CD8-positive, alpha-beta memory T cell (primary cell): Measurements from ENCODE around the gene SLC52A1. TPM values are rescaled to one million over a fixed set of nuclear protein-coding genes. Genes with fewer than 3 reads are reported as not detected.

Experiments used
- CTCF ChIA-PET: fragments of 350-600 bp; sonication (Branson Sonifier 250); formaldehyde crosslinking; loops from one replicate; lab custom pipeline; 2021; ENCODE audit warnings: antibody characterized with exemption; lab: Charles Lee
- POLR2A ChIA-PET: fragments of 350-600 bp; sonication (Branson Sonifier 250); formaldehyde crosslinking; loops from one replicate; lab custom pipeline; 2021; ENCODE audit warnings: antibody characterized with exemption; lab: Charles Lee
- DNase-seq, 5 donors: peaks; one replicate each; pipeline versions ENCODE4 v3.0.0 to v3.0.0-alpha.2; 2020 to 2022; ENCODE audit warnings: mixed read lengths in 1 of 5
- H3K27ac ChIP-seq: one replicate; pipeline ENCODE4 v1.7.0; 2013; ENCODE audit warnings: low read depth, mild to moderate bottlenecking, low read length, moderate library complexity
- H3K27me3 ChIP-seq: 2 replicates; pipeline ENCODE4 v1.7.0; 2013; ENCODE audit warnings: low read length, mild to moderate bottlenecking; ENCODE audit not compliant: insufficient read depth, poor library complexity, severe bottlenecking
- H3K36me3 ChIP-seq: 2 replicates; pipeline ENCODE4 v1.7.0; 2013; ENCODE audit warnings: mild to moderate bottlenecking, low read length, moderate library complexity; ENCODE audit not compliant: insufficient read depth
- H3K4me1 ChIP-seq: 2 replicates; pipeline ENCODE4 v1.7.0; 2013; ENCODE audit warnings: mild to moderate bottlenecking, low read length, moderate library complexity; ENCODE audit not compliant: insufficient read depth
- H3K4me3 ChIP-seq: 2 replicates; pipeline ENCODE4 v1.7.0; 2013; ENCODE audit warnings: mild to moderate bottlenecking, low read length
- H3K9me3 ChIP-seq: 2 replicates; pipeline ENCODE4 v1.7.0; 2013; ENCODE audit warnings: mild to moderate bottlenecking, low read length
- H3K27ac Mint-ChIP-seq, 8 donors: one replicate each; pipeline ENCODE4 v1.8.0; 2020 to 2021; ENCODE audit warnings: mixed read lengths in 8 of 8, mild to moderate bottlenecking in 6 of 8, inconsistent platforms in 3 of 8, moderate library complexity in 3 of 8
- H3K27me3 Mint-ChIP-seq, 2 donors: one replicate each; pipeline ENCODE4 v1.8.0; 2020 to 2021; ENCODE audit warnings: mixed read lengths in 2 of 2, mild to moderate bottlenecking in 1 of 2, moderate library complexity in 1 of 2
- H3K36me3 Mint-ChIP-seq, 3 donors: one replicate each; pipeline ENCODE4 v1.8.0; 2020 to 2021; ENCODE audit warnings: mixed read lengths in 3 of 3, inconsistent platforms in 1 of 3, mild to moderate bottlenecking in 1 of 3
- H3K4me1 Mint-ChIP-seq, 3 donors: one replicate each; pipeline ENCODE4 v1.8.0; 2020 to 2021; ENCODE audit warnings: mixed read lengths in 3 of 3, inconsistent platforms in 1 of 3, mild to moderate bottlenecking in 1 of 3
- H3K4me3 Mint-ChIP-seq, 7 donors: one replicate each; pipeline ENCODE4 v1.8.0; 2020 to 2021; ENCODE audit warnings: mixed read lengths in 7 of 7, mild to moderate bottlenecking in 6 of 7, moderate library complexity in 4 of 7, inconsistent platforms in 2 of 7
- H3K9me3 Mint-ChIP-seq, 5 donors: one replicate each; pipeline ENCODE4 v1.8.0; 2020 to 2022; ENCODE audit warnings: mixed read lengths in 5 of 5, mild to moderate bottlenecking in 3 of 5, moderate library complexity in 2 of 5, inconsistent platforms in 1 of 5
- polyA plus RNA-seq: library from polyadenylated mRNA; unstranded; fragments of 300-500 nt; fragmentation: Illumina TruSeq; gene quantifications from one replicate; pipeline ENCODE4 v1.2.3, GENCODE V29; 2021
- total RNA-seq, 2 experiments: library from RNA; stranded (reverse); gene quantifications; one replicate each; pipeline ENCODE4 v1.2.3, GENCODE V29; 2021

SLC52A1 gene
- total and polyA plus RNA-seq, 3 experiments from 2014 or later: 0.12 to 0.64 (median 0.35) TPM

GRCh38 chr17:5020502-5021023, 14.7 kb downstream of the SLC52A1 start:
- no peaks in the 10 kb centered on the region for H3K27me3 ChIP-seq
- Mint-ChIP-seq H3K27ac (no peak overlapping the region), H3K4me3 (no peak overlapping the region), H3K36me3 (peaks cover 0 to 62% (median 12%) of the 10 kb centered on the region in 3 donors), H3K9me3 (no peaks in the 10 kb centered on the region), H3K4me1 (peaks cover 0 to 8% (median 0%) of the 10 kb centered on the region in 3 donors), H3K27me3 (no peaks in the 10 kb centered on the region)
- H3K9me3 ChIP-seq: no peaks in the 10 kb centered on the region
- no peaks in the 10 kb centered on the region for H3K4me1 ChIP-seq
- peaks cover 6% of the 10 kb centered on the region for H3K36me3 ChIP-seq
- ChIA-PET CTCF (interaction anchor here (1.0 to 1.9 kb wide), 3 partner anchors 8 to 80 kb away, joined by 3 to 10 read pairs (median 4); partner anchors contain the start of genes RNF167 and SLC25A11), POLR2A (no interaction called here)
- H3K27ac ChIP-seq: no peak overlapping the region
- no peak for DNase-seq
- H3K4me3 ChIP-seq: no peak overlapping the region

GRCh38 chr17:5019475-5019956, 15.7 kb downstream of the SLC52A1 start:
- no peak overlapping the region for H3K4me3 ChIP-seq
- no peaks in the 10 kb centered on the region for H3K4me1 ChIP-seq
- H3K36me3 Mint-ChIP-seq: peaks cover 0 to 68% (median 11%) of the 10 kb centered on the region in 3 donors
- no peak overlapping the region for H3K27ac ChIP-seq
- no peaks in the 10 kb centered on the region for H3K27me3 ChIP-seq
- peaks cover 6% of the 10 kb centered on the region for H3K36me3 ChIP-seq
- H3K9me3 ChIP-seq: no peaks in the 10 kb centered on the region
- no peaks in the 10 kb centered on the region for H3K9me3 Mint-ChIP-seq
- peaks cover 0 to 8% (median 0%) of the 10 kb centered on the region in 3 donors for H3K4me1 Mint-ChIP-seq
- no peaks in the 10 kb centered on the region for H3K27me3 Mint-ChIP-seq
- DNase-seq: peak in 3 of 5 donors; percentile 35 to 69 (median 49)
- ChIA-PET POLR2A (interaction anchor here (1.1 kb wide), 1 partner anchor 30 kb away, joined by 4 read pairs; no protein-coding TSS in a partner anchor), CTCF (interaction anchor here (0.9 to 1.9 kb wide), 7 partner anchors 9 to 110 kb away, joined by 3 to 10 read pairs (median 4); partner anchors contain the start of genes ENO3, RNF167 and SLC25A11)
- H3K27ac Mint-ChIP-seq: peak overlapping the region in 3 of 8 donors; percentile 18 to 89 (median 26)
- no peak overlapping the region for H3K4me3 Mint-ChIP-seq

GRCh38 chr17:5014357-5014756, 20.9 kb downstream of the SLC52A1 start:
- peak overlapping the region in 2 of 8 donors; percentile 32 to 36 for H3K27ac Mint-ChIP-seq
- CTCF ChIA-PET: no interaction called here
- POLR2A ChIA-PET: no interaction called here

GRCh38 chr17:5011928-5012327, 23.3 kb downstream of the SLC52A1 start:
- Histone ChIP-seq H3K27me3 (no peaks in the 10 kb centered on the region), H3K27ac (no peak overlapping the region), H3K36me3 (no peaks in the 10 kb centered on the region), H3K4me3 (no peak overlapping the region), H3K4me1 (no peaks in the 10 kb centered on the region), H3K9me3 (no peaks in the 10 kb centered on the region)
- Mint-ChIP-seq H3K4me1 (peaks cover 0 to 5% (median 0%) of the 10 kb centered on the region in 3 donors), H3K27ac (peak overlapping the region in 2 of 8 donors; percentile 63 to 70), H3K4me3 (no peak overlapping the region), H3K9me3 (no peaks in the 10 kb centered on the region), H3K27me3 (no peaks in the 10 kb centered on the region), H3K36me3 (peaks cover 0 to 66% (median 16%) of the 10 kb centered on the region in 3 donors)
- CTCF ChIA-PET: no interaction called here
- POLR2A ChIA-PET: no interaction called here
- DNase-seq: no peak

More at GRCh38 chr17:5014357-5014756, 20.9 kb downstream of the SLC52A1 start:
- Mint-ChIP-seq H3K27me3 (no peaks in the 10 kb centered on the region), H3K36me3 (peaks cover 0 to 58% (median 9%) of the 10 kb centered on the region in 3 donors), H3K9me3 (no peaks in the 10 kb centered on the region), H3K4me3 (no peak overlapping the region), H3K4me1 (peaks cover 0 to 5% (median 3%) of the 10 kb centered on the region in 3 donors)
- no peaks in the 10 kb centered on the region for H3K9me3 ChIP-seq
- DNase-seq: no peak
- H3K4me3 ChIP-seq: no peak overlapping the region
- no peaks in the 10 kb centered on the region for H3K36me3 ChIP-seq
- H3K4me1 ChIP-seq: no peaks in the 10 kb centered on the region
- H3K27me3 ChIP-seq: no peaks in the 10 kb centered on the region
- no peak overlapping the region for H3K27ac ChIP-seq

- Mint-ChIP-seq H3K4me3 (peak overlapping the region in 1 of 7 donors; percentile 13), H3K36me3 (peaks cover 14 to 69% (median 26%) of the 10 kb centered on the region in 3 donors), H3K27ac (peak overlapping the region in 1 of 8 donors; percentile 9), H3K4me1 (peaks cover 13 to 21% (median 19%) of the 10 kb centered on the region in 3 donors), H3K27me3 (no peaks in the 10 kb centered on the region), H3K9me3 (no peaks in the 10 kb centered on the region)
- ChIA-PET POLR2A (no interaction called here), CTCF (interaction anchor here (1.4 kb wide), 2 partner anchors 14 to 58 kb away, joined by 3 read pairs; no protein-coding TSS in a partner anchor)
- Histone ChIP-seq H3K4me1 (peaks cover 11% of the 10 kb centered on the region), H3K9me3 (no peaks in the 10 kb centered on the region), H3K4me3 (no peak overlapping the region), H3K27me3 (no peaks in the 10 kb centered on the region), H3K36me3 (peaks cover 23% of the 10 kb centered on the region), H3K27ac (no peak overlapping the region)
- peak in 1 of 5 donors; percentile 36 for DNase-seq
Observed at GRCh38 chr17:5003214-5003867, 31.9 kb downstream of the SLC52A1 start.

GRCh38 chr17:5002121-5002788, 33.0 kb downstream of the SLC52A1 start:
- Histone ChIP-seq H3K36me3 (peaks cover 23% of the 10 kb centered on the region), H3K27ac (no peak overlapping the region), H3K9me3 (no peaks in the 10 kb centered on the region), H3K4me1 (peaks cover 14% of the 10 kb centered on the region), H3K4me3 (no peak overlapping the region), H3K27me3 (no peaks in the 10 kb centered on the region)
- POLR2A ChIA-PET: no interaction called here
- Mint-ChIP-seq H3K9me3 (no peaks in the 10 kb centered on the region), H3K4me1 (peaks cover 13 to 21% (median 21%) of the 10 kb centered on the region in 3 donors), H3K27me3 (no peaks in the 10 kb centered on the region), H3K36me3 (peaks cover 14 to 58% (median 20%) of the 10 kb centered on the region in 3 donors), H3K4me3 (peak overlapping the region in 1 of 7 donors; percentile 59), H3K27ac (no peak overlapping the region)
- CTCF ChIA-PET: interaction anchor here (0.6 to 1.4 kb wide), 3 partner anchors 13 to 59 kb away, joined by 3 read pairs; no protein-coding TSS in a partner anchor
- DNase-seq: no peak

- Mint-ChIP-seq H3K27ac (peak overlapping the region in 1 of 8 donors; percentile 30), H3K36me3 (peaks cover 12 to 46% (median 14%) of the 10 kb centered on the region in 3 donors), H3K27me3 (no peaks in the 10 kb centered on the region), H3K4me1 (peaks cover 18 to 31% (median 24%) of the 10 kb centered on the region in 3 donors), H3K4me3 (peak overlapping the region in 4 of 7 donors; percentile 5 to 84 (median 78)), H3K9me3 (no peaks in the 10 kb centered on the region)
- H3K4me3 ChIP-seq: no peak overlapping the region
- peak in 1 of 5 donors; percentile 36 for DNase-seq
- peaks cover 21% of the 10 kb centered on the region for H3K4me1 ChIP-seq
- H3K27me3 ChIP-seq: no peaks in the 10 kb centered on the region
- ChIA-PET CTCF (interaction anchor here (0.9 kb wide), 1 partner anchor 14 kb away, joined by 3 read pairs; no protein-coding TSS in a partner anchor), POLR2A (interaction anchor here (0.7 kb wide), 1 partner anchor 32 kb away, joined by 3 read pairs; no protein-coding TSS in a partner anchor)
- no peak overlapping the region for H3K27ac ChIP-seq
- H3K36me3 ChIP-seq: peaks cover 21% of the 10 kb centered on the region
- H3K9me3 ChIP-seq: no peaks in the 10 kb centered on the region
Observed at GRCh38 chr17:5000237-5000639, 35.0 kb downstream of the SLC52A1 start.
